ENCODE data around the gene KCNT1.

The KCNT1 gene

DNA sequence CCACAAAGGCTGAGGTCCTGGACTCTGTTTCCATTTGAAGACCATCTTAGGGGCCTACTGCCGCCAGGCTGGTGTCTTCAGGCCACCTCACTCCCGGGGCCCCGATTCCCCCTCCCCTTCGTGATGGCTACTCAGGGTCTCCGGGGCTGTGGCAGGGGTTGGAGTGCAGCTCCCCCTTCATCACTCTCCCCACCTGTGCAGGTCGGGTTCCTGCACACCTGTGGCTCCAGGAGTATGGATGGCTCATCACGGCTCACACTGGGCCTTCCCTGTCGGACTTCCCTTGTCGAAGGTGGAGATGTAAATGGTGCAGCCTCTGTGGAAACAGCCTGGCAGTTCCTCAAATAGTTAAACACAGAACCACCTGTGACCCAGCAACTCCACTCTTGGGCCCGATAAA, 27.0 kb upstream of the KCNT1 start:
- DNase-seq = no peak

DNA sequence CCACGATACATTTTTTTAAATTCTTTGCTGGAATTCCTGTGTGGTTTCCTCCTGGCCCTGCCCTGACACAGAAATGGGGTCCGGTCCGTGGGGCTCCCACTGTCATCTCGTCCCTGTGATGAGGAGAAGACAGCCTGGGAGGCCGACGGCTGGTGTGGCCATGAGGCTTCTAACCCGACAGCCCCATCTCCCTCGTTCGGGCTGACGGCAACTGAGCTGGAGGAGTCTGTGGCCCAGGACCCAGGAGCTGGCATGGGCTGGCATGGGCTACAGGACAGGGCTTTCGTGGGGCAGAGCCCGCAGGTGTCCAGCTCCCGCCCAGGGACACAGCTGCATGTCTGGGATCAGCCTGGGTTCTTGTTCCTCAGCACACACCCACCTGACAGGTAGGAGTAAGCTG, 25.1 kb upstream of the KCNT1 start:
- no peak for DNase-seq

DNA sequence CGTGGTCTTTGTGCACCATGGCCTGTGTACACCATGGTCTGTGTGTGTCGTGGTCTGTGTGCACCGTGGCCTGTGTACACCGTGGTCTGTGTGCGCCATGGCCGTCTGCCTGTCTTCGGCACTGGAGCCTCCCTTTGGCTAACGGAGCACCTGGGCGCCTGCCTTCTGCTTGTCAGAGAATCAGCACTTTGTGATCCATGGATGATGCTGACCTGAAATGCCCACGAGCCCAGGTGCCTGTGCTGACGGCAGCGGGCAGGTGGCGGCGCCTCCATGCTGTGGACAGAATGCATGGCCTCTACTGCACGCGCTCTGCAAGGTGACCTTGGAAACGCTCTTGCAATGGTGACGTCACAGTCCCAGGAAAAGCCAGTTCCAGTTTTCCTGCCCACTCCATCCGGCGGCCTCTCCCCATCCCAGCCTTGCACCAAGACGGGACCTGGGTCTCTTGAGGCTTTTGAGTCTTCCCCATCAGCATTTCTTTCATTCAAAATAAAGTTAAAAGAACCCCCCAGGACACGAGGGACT, 24.3 kb upstream of the KCNT1 start:
- no peak for DNase-seq

DNA sequence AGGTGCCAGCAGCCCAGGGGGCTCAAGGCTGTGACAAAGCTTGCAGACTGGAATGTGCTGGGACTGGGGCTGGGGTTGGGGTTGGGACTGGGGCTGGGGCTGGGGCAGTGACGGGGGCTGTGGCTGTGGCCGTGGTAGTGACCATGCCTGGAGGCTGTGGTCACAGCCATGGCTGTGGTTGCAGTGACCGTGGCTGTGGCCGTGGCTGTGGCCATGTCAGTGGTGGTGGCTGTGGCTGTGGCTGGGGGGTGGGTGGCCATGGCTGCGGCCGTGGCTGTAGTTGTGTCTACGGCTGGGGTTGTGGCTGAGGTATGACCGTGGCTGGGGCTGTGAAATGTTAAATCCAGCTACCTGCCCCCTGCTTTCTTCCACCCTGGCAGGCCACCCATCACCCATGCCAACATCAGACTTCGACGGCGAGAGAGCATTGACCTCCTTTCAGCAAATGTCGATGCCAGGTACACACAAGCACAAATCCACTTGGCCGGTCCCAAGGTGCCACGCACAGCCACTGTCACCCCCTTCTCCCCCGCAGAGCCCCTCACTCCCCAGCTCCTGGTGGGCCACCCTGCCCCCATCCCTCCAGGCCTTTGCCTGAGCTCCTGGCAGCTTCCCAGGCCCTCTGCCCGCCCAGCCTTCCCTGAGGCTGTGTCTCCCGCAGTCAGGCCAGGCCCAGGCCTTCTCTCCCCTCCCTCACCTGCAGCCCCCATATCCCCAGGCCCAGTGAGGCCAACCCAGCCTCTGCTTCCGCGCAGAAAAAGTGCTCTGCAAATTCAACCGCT, 23.6 kb upstream of the KCNT1 start:
- no peak for DNase-seq

DNA sequence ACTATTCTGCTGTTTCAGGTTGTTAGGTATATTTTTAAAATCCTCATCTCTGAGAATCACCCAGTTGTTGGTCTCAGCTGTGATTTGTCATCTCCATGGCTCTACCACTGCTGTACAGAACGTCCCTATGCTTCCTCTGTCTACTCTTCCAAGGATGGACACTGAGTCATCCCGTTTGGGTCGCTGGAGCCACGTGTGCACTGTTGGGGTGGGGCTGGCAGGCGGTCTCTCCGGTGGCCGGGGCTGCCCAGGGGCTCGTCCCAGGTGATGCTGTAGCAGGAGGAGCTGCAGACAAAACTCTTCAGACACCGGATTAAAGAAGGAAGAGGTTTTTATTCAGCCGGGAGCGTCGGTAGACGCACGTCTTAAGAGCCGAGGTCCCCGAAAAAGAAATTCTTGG, 21.9 kb upstream of the KCNT1 start:
- DNase-seq = no peak

DNA sequence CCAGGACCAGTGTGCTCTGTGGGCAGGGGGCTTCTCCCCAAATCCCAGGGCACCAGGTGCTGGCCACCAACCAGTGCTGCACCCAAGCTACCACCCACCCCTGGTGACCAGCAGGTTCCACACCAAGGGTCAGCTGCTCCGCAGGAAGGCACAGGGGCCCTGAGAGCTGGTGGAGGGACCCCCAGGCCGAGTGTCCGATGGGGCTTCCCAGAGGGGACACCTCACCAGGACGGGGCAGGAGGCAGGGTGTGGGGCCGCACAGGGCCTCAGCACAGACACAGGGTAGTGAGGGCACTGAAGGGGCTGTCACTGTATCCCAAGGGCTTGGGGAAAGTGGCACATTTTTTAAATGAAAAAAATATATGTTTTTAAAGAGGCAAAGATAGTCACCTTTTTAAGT, 20.8 kb upstream of the KCNT1 start:
- DNase-seq = no peak

GRCh38 chr9:135683401-135684034, 18.5 kb upstream of the KCNT1 start:
- DNase-seq = no peak

- no peak for DNase-seq
Observed at GRCh38 chr9:135684691-135685090, 17.3 kb upstream of the KCNT1 start.

- no peak for DNase-seq
Observed at GRCh38 chr9:135687216-135687615, 14.8 kb upstream of the KCNT1 start.

- no peak for DNase-seq
Observed at GRCh38 chr9:135689011-135689410, 13.0 kb upstream of the KCNT1 start.

- no peak for DNase-seq
Observed at GRCh38 chr9:135690836-135691570, 11.0 kb upstream of the KCNT1 start.

GRCh38 chr9:135692410-135692809, 9.6 kb upstream of the KCNT1 start:
- DNase-seq = no peak

GRCh38 chr9:135693265-135693664, 8.7 kb upstream of the KCNT1 start:
- no peak for DNase-seq

DNA sequence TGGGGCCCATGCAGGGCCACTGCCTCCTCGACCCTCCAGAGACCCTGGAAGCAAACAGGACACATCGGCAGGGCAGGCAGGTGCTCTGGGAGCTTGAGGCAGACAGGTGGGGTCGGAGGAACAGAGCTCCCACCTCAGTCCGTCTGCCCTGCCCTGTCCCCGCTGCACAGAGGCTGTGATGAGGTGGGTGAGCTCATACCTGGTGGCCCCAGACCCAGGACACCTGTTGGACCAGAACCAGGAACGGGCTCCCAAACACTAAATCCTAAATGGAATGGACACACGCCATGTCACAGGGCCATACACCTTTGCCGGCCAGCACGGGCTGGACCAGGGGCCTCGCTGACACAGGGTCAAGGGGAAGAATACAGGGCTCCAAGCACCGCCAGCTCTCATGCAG, 8.2 kb upstream of the KCNT1 start:
- no peak for DNase-seq

GRCh38 chr9:135694414-135694813, 7.6 kb upstream of the KCNT1 start:
- DNase-seq = no peak

DNA sequence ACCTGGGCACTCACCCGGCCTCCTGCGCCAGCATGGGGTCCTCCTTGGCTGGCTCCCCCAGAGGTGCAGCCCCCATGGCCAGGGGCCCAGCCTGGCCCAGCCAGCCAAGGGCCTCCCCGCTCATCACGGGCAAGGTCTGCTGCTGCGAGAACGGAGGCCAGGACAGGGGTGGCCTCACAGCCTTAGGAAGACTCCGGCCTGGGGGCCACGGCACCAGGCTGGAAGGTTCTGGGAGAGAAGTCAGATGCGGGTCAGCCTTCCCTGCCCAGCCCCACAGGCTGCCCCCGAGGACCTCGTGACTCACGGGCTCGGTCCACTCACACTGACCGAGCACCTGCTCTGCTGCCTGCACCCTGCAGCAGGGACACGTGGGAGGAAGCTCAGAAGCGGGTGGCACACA, 6.9 kb upstream of the KCNT1 start:
- no peak for DNase-seq

DNA sequence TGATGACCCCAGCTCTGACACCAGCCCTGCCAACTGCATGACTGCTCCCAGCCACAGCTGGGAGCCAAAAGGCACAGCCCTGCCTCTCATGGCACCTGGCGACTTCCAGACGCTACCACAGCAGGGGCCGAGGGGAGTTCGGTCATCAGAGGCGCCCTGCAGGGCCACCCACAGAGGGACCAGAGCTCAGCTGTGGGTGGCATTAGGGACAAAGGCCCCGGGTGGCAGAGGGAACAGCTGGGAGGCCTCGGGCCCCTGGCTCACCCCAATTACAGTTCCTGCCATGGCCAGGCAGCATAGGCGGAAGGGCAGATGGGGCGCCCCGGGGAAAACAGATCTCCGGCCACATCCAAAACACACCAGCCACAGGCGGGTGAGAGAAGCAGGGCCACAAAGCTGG, 6.3 kb upstream of the KCNT1 start:
- no peak for DNase-seq

DNA sequence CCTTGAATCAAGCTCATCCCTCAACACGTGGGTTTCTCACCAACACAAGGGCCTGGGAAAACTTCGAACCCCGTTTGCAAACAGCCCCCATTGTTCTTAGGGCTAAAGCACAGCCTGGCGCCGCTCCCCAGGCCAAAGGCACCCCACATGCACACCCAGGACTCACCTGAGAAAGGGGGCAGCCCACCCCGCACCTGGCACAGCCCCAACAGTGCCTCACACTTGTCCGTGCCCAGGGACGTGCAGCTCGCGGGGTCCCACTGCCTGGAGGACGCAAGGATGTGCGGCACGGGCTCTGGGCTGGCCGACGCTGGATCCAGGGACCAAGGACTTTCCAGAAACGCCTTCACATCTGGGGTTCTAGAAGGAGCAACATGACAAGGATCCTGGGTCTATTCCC, 5.5 kb upstream of the KCNT1 start:
- no peak for DNase-seq

DNA sequence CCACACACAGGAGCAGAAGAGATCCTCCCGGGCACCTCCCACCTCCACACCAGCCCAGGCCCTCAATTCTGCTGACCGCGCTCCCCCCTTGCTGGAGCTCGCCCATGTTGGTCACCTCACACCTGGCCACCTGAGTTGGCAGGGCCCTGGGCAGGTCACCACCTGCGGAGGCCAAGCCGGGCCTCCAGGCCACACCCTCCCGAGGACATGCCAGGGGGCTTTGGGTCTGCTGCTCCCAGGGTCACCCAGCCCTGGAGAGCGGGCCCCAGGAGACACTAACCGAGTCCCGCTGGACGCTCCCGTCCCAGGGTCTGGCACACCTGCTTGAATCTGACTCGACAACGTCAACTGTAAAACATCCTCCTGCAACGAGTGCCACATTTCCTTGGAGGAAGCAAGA, 4.8 kb upstream of the KCNT1 start:
- no peak for DNase-seq

DNA sequence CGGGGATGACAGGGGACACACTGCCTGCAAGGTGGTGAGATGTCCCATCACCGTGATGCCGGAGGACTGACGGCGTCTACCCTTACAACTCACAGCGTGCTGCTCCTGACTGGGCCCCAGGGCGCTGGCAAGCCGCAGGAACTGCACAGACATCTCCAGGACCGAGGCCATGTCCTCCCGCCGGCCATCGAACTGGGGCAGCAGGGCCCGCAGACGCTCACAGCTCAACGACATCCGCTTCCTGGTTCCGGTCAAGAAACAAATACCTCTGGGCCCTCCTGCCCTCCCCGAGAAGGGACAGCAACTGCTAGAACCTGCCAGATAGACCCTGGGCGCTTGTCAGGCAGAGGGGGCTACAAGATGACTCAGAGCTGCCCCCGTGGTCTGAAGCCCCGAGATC, 3.7 kb upstream of the KCNT1 start:
- no peak for DNase-seq

GRCh38 chr9:135698767-135699166, 3.2 kb upstream of the KCNT1 start:
- no peak for DNase-seq

DNA sequence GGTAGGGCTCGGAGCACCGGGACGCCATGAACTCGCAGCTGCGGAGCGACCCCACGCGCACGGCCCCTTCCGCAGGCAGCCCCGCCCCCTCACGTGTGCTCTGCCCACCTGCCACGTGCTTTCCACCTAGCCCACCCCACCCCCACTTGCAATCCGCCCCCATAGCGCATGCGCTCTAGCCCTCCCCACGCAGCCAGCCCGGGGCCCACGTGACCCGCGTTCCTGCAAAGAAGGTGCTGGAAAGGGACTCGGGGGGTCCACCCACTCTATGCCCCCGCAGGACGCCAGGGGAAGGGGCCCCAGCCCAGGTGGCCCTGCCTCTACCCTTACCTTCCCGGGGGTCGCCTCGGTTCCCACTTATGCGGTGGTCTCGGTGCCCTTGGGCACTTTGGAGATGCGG, 2.5 kb upstream of the KCNT1 start, which contains the start of gene SOHLH1:
Gene SOHLH1 (minus strand): TSS at position 42 of the 400 bp plus-strand sequence. CDS start 14 bp downstream, at position 28.
- DNase-seq = no peak

GRCh38 chr9:135700525-135700924, 1.5 kb upstream of the KCNT1 start:
- DNase-seq = no peak

Measured in NCI-H2227 treated with DMSO at 0.1 percent for 48 hours (cell line).